Ovary (tissue), 9 donors: ENCODE results near the gene NRXN3. TPM values are rescaled to one million over a fixed set of nuclear protein-coding genes. Genes with fewer than 3 reads are reported as not detected.

Source experiments
- DNase-seq, 5 donors: peaks; one replicate each; pipeline ENCODE4 v3.0.0-alpha.2; 2019 to 2020
- H3K27ac ChIP-seq, 2 donors: fragments of 200-600 bp; one replicate each; pipeline versions ENCODE4 v1.5.1 to v1.8.0; 2019 to 2022
- H3K27me3 ChIP-seq: fragments of 200-600 bp; one replicate; pipeline ENCODE4 v1.8.0; 2022
- H3K36me3 ChIP-seq: fragments of 200-600 bp; sonication (generic); one replicate; pipeline ENCODE4 v1.5.1; 2019
- H3K4me1 ChIP-seq: one replicate; pipeline ENCODE4 v1.8.1; 2013; ENCODE audit warnings: mild to moderate bottlenecking, moderate library complexity; ENCODE audit not compliant: insufficient read depth
- H3K4me3 ChIP-seq: fragments of 200-600 bp; sonication (generic); one replicate; pipeline ENCODE4 v1.5.1; 2017
- H3K9me3 ChIP-seq, 2 donors: fragments of 200-600 bp in 1 of 2; sonication (generic) in 1 of 2; one replicate each; pipeline versions ENCODE4 v1.5.1 to v1.8.1; 2013 to 2019; ENCODE audit warnings: mild to moderate bottlenecking in 1 of 2, moderate library complexity in 1 of 2
- EP300 ChIP-seq: sonication (generic); formaldehyde crosslinking; IDR thresholded peaks from one replicate; pipeline ENCODE4 v1.6.1; 2017; ENCODE audit warnings: antibody characterized with exemption
- POLR2A ChIP-seq: fragments of 450-650 bp; IDR thresholded peaks from one replicate; pipeline ENCODE4 v1.6.1; 2017; ENCODE audit warnings: antibody characterized with exemption, mild to moderate bottlenecking, moderate library complexity
- WGBS, 3 donors: extraction: QIAGEN DNeasy Blood & Tissue Kit in 1 of 3; methylation state at CpG; one replicate each; pipeline versions ENCODE4 v1.1.5 to v1.1.7; 2013 to 2017; 5-methylcytosine and 5-hydroxymethylcytosine counted together
- intact Hi-C, 4 donors: fragments of 100-400 bp; cut with DNase I; formaldehyde crosslinking; loops; one replicate each; pipeline versions ENCODE4 v1.11.0 to v1.15.1; 2022 to 2023
- polyA plus RNA-seq, 2 donors: library from polyadenylated mRNA; stranded (reverse); fragments of 200-250 nt in 1 of 2; fragments of 350-450 nt in 1 of 2; fragmentation: Illumina TruSeq in 1 of 2; extraction: RNeasy Lipid Tissue Mini Kit (QIAGEN cat#74804) in 1 of 2; gene quantifications; one replicate each; pipeline ENCODE4 v1.2.3, GENCODE V29; 2013 to 2014
- total RNA-seq, 7 donors: library from RNA; depleted of rRNA in 2 of 7; stranded (reverse); fragments of >200 nt in 2 of 7; fragmentation: NEBNext Ultra II Directional in 3 of 7; extraction: Animal tissue kit (Norgen Biotek cat#: 25700) in 3 of 7; gene quantifications; one replicate each; pipeline versions ENCODE4 v1.1.0 to v1.2.4, GENCODE V29; 2016 to 2023
- TF ChIP-seq, protein P1 (sequence below), 3 donors: fragments of 450-650 bp in 2 of 3; fragments of 200-600 bp in 1 of 3; IDR thresholded peaks; one replicate each; pipeline versions ENCODE4 v1.5.1 to v1.8.0; 2016 to 2022; ENCODE audit warnings: antibody characterized with exemption in 3 of 3, mild to moderate bottlenecking in 1 of 3
- donor health status: DM: no; HTN: no; CAD: no; lungs with moderate emphysema.
- donor health status: DM: no; HTN: no; CAD: no.
- donor health status: Bipolar disorder and iron deficiency.
- donor health status: DM: yes; HTN: yes; CAD: no.
- donor health status: DM: no; HTN: no; CAD: no.
- donor health status: DM: yes; HTN: yes; CAD: no.

NRXN3 gene
- total and polyA plus RNA-seq, 9 donors: 0.28 to 6.2 (median 0.82) TPM

- H3K27me3 ChIP-seq: no peaks in the 10 kb centered on the region
- DNase-seq: no peak
- no peak overlapping the region for H3K27ac ChIP-seq
- TF ChIP-seq POLR2A: no peak
- TF ChIP-seq EP300: no peak
- TF ChIP-seq, protein P1, sequence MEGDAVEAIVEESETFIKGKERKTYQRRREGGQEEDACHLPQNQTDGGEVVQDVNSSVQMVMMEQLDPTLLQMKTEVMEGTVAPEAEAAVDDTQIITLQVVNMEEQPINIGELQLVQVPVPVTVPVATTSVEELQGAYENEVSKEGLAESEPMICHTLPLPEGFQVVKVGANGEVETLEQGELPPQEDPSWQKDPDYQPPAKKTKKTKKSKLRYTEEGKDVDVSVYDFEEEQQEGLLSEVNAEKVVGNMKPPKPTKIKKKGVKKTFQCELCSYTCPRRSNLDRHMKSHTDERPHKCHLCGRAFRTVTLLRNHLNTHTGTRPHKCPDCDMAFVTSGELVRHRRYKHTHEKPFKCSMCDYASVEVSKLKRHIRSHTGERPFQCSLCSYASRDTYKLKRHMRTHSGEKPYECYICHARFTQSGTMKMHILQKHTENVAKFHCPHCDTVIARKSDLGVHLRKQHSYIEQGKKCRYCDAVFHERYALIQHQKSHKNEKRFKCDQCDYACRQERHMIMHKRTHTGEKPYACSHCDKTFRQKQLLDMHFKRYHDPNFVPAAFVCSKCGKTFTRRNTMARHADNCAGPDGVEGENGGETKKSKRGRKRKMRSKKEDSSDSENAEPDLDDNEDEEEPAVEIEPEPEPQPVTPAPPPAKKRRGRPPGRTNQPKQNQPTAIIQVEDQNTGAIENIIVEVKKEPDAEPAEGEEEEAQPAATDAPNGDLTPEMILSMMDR (IDR thresholded peaks at IDR 0.05): no peak
- 81 to 88% (median 87%) methylated on average over 5 of the region's 5 CpGs for WGBS, 3 donors
- intact Hi-C loops: no loop called here
- H3K4me1 ChIP-seq: no peaks in the 10 kb centered on the region
- no peaks in the 10 kb centered on the region for H3K36me3 ChIP-seq
- H3K4me3 ChIP-seq: no peak overlapping the region
- H3K9me3 ChIP-seq: no peaks in the 10 kb centered on the region
Measured at GRCh38 chr14:79342942-79343341, 1172.8 kb downstream of the NRXN3 start.

DNA sequence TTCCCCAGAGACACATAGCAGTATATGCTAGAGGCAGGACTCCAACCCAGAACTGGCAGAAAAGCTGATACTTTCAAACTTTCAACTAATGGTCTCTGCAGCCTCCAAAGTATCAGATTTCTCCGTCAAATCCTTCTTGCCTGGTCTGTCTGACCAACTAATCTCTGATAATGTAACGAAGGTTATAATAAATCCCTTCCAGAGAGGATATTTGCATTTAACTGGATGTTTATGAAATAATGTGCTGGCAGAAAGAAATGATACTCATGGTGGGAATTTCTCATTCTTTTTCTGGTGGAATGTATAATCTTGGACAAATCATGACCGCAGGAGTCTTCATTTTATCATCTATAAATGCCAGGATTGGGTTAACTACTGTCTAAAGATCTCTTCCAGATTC lies 1180.8 kb downstream of the NRXN3 start:
- intact Hi-C loops: no loop called here
- Histone ChIP-seq H3K9me3 (no peaks in the 10 kb centered on the region), H3K4me1 (no peaks in the 10 kb centered on the region), H3K27ac (no peak overlapping the region), H3K4me3 (no peak overlapping the region), H3K36me3 (no peaks in the 10 kb centered on the region), H3K27me3 (no peaks in the 10 kb centered on the region)
- 75 to 80% (median 75%) methylated on average over 3 of the region's 3 CpGs for WGBS, 3 donors
- TF ChIP-seq, protein P1 (IDR thresholded peaks at IDR 0.05): no peak
- no peak for TF ChIP-seq POLR2A
- no peak for DNase-seq

- Histone ChIP-seq H3K4me1 (no peaks in the 10 kb centered on the region), H3K27me3 (no peaks in the 10 kb centered on the region), H3K4me3 (no peak overlapping the region), H3K36me3 (no peaks in the 10 kb centered on the region), H3K9me3 (no peaks in the 10 kb centered on the region), H3K27ac (no peak overlapping the region)
- intact Hi-C loops: no loop called here
- WGBS, 3 donors: 4 to 9% (median 8%) methylated on average over 3 of the region's 3 CpGs
- TF ChIP-seq, protein P1 (IDR thresholded peaks at IDR 0.05): no peak
- TF ChIP-seq POLR2A (no peak), EP300 (no peak)
- no peak for DNase-seq
Measured at GRCh38 chr14:79352076-79352630, 1182.0 kb downstream of the NRXN3 start.

GRCh38 chr14:79354336-79354735 lies 1184.2 kb downstream of the NRXN3 start:
- H3K4me1 ChIP-seq: no peaks in the 10 kb centered on the region
- no peak for DNase-seq
- H3K9me3 ChIP-seq: no peaks in the 10 kb centered on the region
- no peaks in the 10 kb centered on the region for H3K36me3 ChIP-seq
- intact Hi-C loops: no loop called here
- whole genome bisulfite sequencing, 3 donors: 40 to 71% (median 56%) methylated on average over 1 of the region's 1 CpG
- H3K27me3 ChIP-seq: no peaks in the 10 kb centered on the region
- no peak overlapping the region for H3K4me3 ChIP-seq
- TF ChIP-seq POLR2A (no peak), EP300 (no peak)
- TF ChIP-seq, protein P1 (IDR thresholded peaks at IDR 0.05): no peak
- H3K27ac ChIP-seq: no peak overlapping the region
